H1 (cell line): ENCODE data around the gene CNDP1. TPM values are rescaled to one million over a fixed set of nuclear protein-coding genes. Genes with fewer than 3 reads are reported as not detected.
A peak's percentile ranks its signal among the peaks of the same experiment; 100 is the strongest.

Experiments
- CTCF ChIA-PET: fragments of 300-600 bp; sonication (Branson Sonifier 250); formaldehyde crosslinking; loops from one replicate; lab custom pipeline; 2021; ENCODE audit not compliant: partially characterized antibody; lab: Charles Lee
- POLR2A ChIA-PET: fragments of 300-600 bp; sonication (Branson Sonifier 250); formaldehyde crosslinking; loops from one replicate; lab custom pipeline; 2021; ENCODE audit warnings: inconsistent platforms; ENCODE audit not compliant: partially characterized antibody; lab: Charles Lee
- DNase-seq, 2 experiments: peaks; one replicate each; pipeline versions ENCODE4 v3.0.0 to v3.0.0-alpha.2; 2010 to 2022; ENCODE audit warnings: low spot score in 2 of 2, low read depth in 1 of 2, mixed read lengths in 1 of 2
- FAIRE-seq: peaks from 2 replicates; lab custom pipeline; 2011; peaks lifted over from hg19 to GRCh38; lab: Jason Lieb, UNC
- H2AFZ ChIP-seq: 2 replicates; pipeline ENCODE4 v1.8.1; 2012; ENCODE audit warnings: low read length, inconsistent platforms
- H2AK5ac ChIP-seq: 2 replicates; pipeline ENCODE4 v1.6.1; 2013; ENCODE audit warnings: low read depth, low read length
- H2BK120ac ChIP-seq: replicated peaks from 2 replicates; pipeline ENCODE3; 2013; ENCODE audit warnings: low read depth, low read length, inconsistent platforms
- H2BK12ac ChIP-seq: 2 replicates; pipeline ENCODE4 v1.6.1; 2013; ENCODE audit warnings: low read depth, low read length
- H2BK15ac ChIP-seq: 2 replicates; pipeline ENCODE4 v1.6.1; 2013; ENCODE audit warnings: low read length
- H2BK20ac ChIP-seq: 2 replicates; pipeline ENCODE4 v1.6.1; 2013; ENCODE audit warnings: low read length
- H2BK5ac ChIP-seq: 2 replicates; pipeline ENCODE4 v1.6.1; 2013; ENCODE audit warnings: low read depth, low read length
- H3K14ac ChIP-seq: 2 replicates; pipeline ENCODE4 v1.6.1; 2013; ENCODE audit warnings: inconsistent platforms; ENCODE audit not compliant: insufficient read length
- H3K18ac ChIP-seq: 2 replicates; pipeline ENCODE4 v1.6.1; 2013; ENCODE audit warnings: low read length; ENCODE audit errors: extremely low read depth
- H3K23ac ChIP-seq: 2 replicates; pipeline ENCODE4 v1.6.1; 2013; ENCODE audit warnings: inconsistent platforms; ENCODE audit not compliant: insufficient read length
- H3K23me2 ChIP-seq: 2 replicates; pipeline ENCODE4 v1.6.1; 2013; ENCODE audit warnings: low read depth, low read length
- H3K27ac ChIP-seq: 2 replicates; pipeline ENCODE4 v1.6.1; 2011; ENCODE audit warnings: low read depth, low read length, inconsistent platforms
- H3K27me3 ChIP-seq, 4 experiments: replicated peaks in 1 of 4; 1 replicate in 1 of 4; 2 replicates in 3 of 4; pipeline versions ENCODE4 v1.6.1 to v1.8.1; 2011 to 2013; ENCODE audit warnings: low read length in 3 of 4, mild to moderate bottlenecking in 3 of 4, inconsistent platforms in 2 of 4, mixed read lengths in 2 of 4, moderate library complexity in 1 of 4; ENCODE audit not compliant: control insufficient read depth in 3 of 4, insufficient read depth in 3 of 4; ENCODE audit errors: extremely low read depth in 1 of 4
- H3K36me3 ChIP-seq, 4 experiments: 2 replicates each; pipeline versions ENCODE4 v1.6.1 to v1.8.1; 2011 to 2013; ENCODE audit warnings: mild to moderate bottlenecking in 4 of 4, low read length in 3 of 4, moderate library complexity in 2 of 4, control low read depth in 1 of 4, inconsistent platforms in 1 of 4; ENCODE audit not compliant: insufficient read depth in 4 of 4, control insufficient read depth in 2 of 4
- H3K4ac ChIP-seq: replicated peaks from 2 replicates; pipeline ENCODE3; 2013; ENCODE audit warnings: low read length, low read depth, mixed read lengths, inconsistent platforms; ENCODE audit not compliant: insufficient read length
- H3K4me1 ChIP-seq, 4 experiments: replicated peaks in 1 of 4; 1 replicate in 1 of 4; 2 replicates in 3 of 4; pipeline versions ENCODE4 v1.6.1 to v1.8.1; 2011 to 2013; ENCODE audit warnings: low read length in 3 of 4, inconsistent platforms in 2 of 4, mixed read lengths in 1 of 4; ENCODE audit not compliant: insufficient read depth in 4 of 4, control insufficient read depth in 3 of 4
- H3K4me2 ChIP-seq, 2 experiments: 2 replicates each; pipeline versions ENCODE4 v1.6.1 to v1.8.1; 2011 to 2013; ENCODE audit warnings: low read depth in 2 of 2, low read length in 2 of 2, control low read depth in 1 of 2, inconsistent platforms in 1 of 2, mild to moderate bottlenecking in 1 of 2; ENCODE audit not compliant: insufficient read depth in 1 of 2
- H3K4me3 ChIP-seq, 4 experiments: fragments of 200-600, 300-600 bp in 1 of 4; sonication (generic), shearing (Covaris generic), sonication (Bioruptor Twin) in 1 of 4; 2 replicates each; pipeline versions ENCODE4 v1.5.1 to v1.8.1; 2011 to 2016; ENCODE audit warnings: low read length in 4 of 4, low read depth in 3 of 4, control low read depth in 2 of 4, inconsistent platforms in 2 of 4, mild to moderate bottlenecking in 2 of 4, mixed read lengths in 1 of 4, moderate library complexity in 1 of 4; ENCODE audit not compliant: insufficient read depth in 2 of 4; ENCODE audit errors: extremely low read depth in 1 of 4
- H3K56ac ChIP-seq: replicated peaks from 2 replicates; pipeline ENCODE3; 2013; ENCODE audit warnings: low read depth, mild to moderate bottlenecking, mixed read lengths, low read length, inconsistent platforms; ENCODE audit not compliant: insufficient read length
- H3K79me1 ChIP-seq: 2 replicates; pipeline ENCODE4 v1.6.1; 2013; ENCODE audit warnings: low read depth, low read length, control low read depth
- H3K79me2 ChIP-seq, 2 experiments: 2 replicates each; pipeline versions ENCODE4 v1.6.1 to v1.8.1; 2012 to 2013; ENCODE audit warnings: low read length in 2 of 2, mild to moderate bottlenecking in 2 of 2, inconsistent platforms in 1 of 2; ENCODE audit not compliant: insufficient read depth in 2 of 2, control insufficient read depth in 1 of 2
- H3K9ac ChIP-seq, 4 experiments: replicated peaks in 1 of 4; 1 replicate in 1 of 4; 2 replicates in 3 of 4; pipeline versions ENCODE4 v1.6.1 to v1.8.1; 2011 to 2013; ENCODE audit warnings: low read depth in 3 of 4, low read length in 3 of 4, control low read depth in 2 of 4, mild to moderate bottlenecking in 2 of 4, moderate library complexity in 2 of 4, inconsistent platforms in 1 of 4; ENCODE audit errors: extremely low read depth in 1 of 4
- H3K9me3 ChIP-seq, 2 experiments: 2 replicates each; pipeline versions ENCODE4 v1.6.1 to v1.8.1; 2012 to 2013; ENCODE audit warnings: mild to moderate bottlenecking in 2 of 2, moderate library complexity in 2 of 2, control low read depth in 1 of 2, inconsistent platforms in 1 of 2, low read depth in 1 of 2, low read length in 1 of 2, mixed read lengths in 1 of 2; ENCODE audit not compliant: insufficient read depth in 2 of 2
- H4K20me1 ChIP-seq, 2 experiments: replicated peaks in 1 of 2; 2 replicates each; pipeline versions ENCODE3 to v1.8.1; 2011 to 2013; ENCODE audit warnings: inconsistent platforms in 2 of 2, low read length in 2 of 2, mild to moderate bottlenecking in 1 of 2; ENCODE audit not compliant: insufficient read depth in 2 of 2, control insufficient read depth in 1 of 2
- H4K5ac ChIP-seq: 2 replicates; pipeline ENCODE4 v1.6.1; 2013; ENCODE audit warnings: low read length, low read depth, mixed read lengths, inconsistent platforms; ENCODE audit not compliant: insufficient read length
- H4K8ac ChIP-seq: 2 replicates; pipeline ENCODE4 v1.8.0; 2013; ENCODE audit warnings: mild to moderate bottlenecking, moderate library complexity, low read length, inconsistent platforms; ENCODE audit not compliant: insufficient read depth; ENCODE audit errors: extremely low read depth
- H4K91ac ChIP-seq: replicated peaks from 2 replicates; pipeline ENCODE3; 2013; ENCODE audit warnings: low read length, mixed read lengths, inconsistent platforms; ENCODE audit not compliant: insufficient read length
- CTCF ChIP-seq, 3 experiments: IDR thresholded peaks; 1 replicate in 2 of 3; 2 replicates in 1 of 3; pipeline versions ENCODE4 v1.5.1 to v1.6.1; 2011; ENCODE audit warnings: low read length in 3 of 3, mild to moderate bottlenecking in 3 of 3, inconsistent platforms in 2 of 3, low read depth in 1 of 3, moderate library complexity in 1 of 3; ENCODE audit not compliant: insufficient read depth in 1 of 3; ENCODE audit errors: control extremely low read depth in 1 of 3
- NRF1 ChIP-seq: IDR thresholded peaks from 2 replicates; pipeline ENCODE4 v1.6.1; 2011; ENCODE audit warnings: mild to moderate bottlenecking, low read depth, low read length, improper control_type of control experiment
- RAD21 ChIP-seq, 2 experiments: IDR thresholded peaks in 1 of 2; conservative IDR thresholded peaks in 1 of 2; 2 replicates each; pipeline ENCODE4 v1.6.1; 2011; ENCODE audit warnings: low read depth in 2 of 2, low read length in 2 of 2, improper control_type of control experiment in 1 of 2, inconsistent platforms in 1 of 2, mild to moderate bottlenecking in 1 of 2, moderate library complexity in 1 of 2
- WGBS, 2 experiments: shearing (Covaris generic) in 1 of 2; methylation state at CpG; one replicate each; pipeline versions ENCODE4 v1.1.6 to v1.1.7; 2013 to 2015; ENCODE audit warnings: low lambda C conversion rate in 2 of 2, mixed read lengths in 2 of 2, inconsistent platforms in 1 of 2, low coverage in 1 of 2, missing lambda C conversion rate in 1 of 2; ENCODE audit not compliant: insufficient replicate concordance in 2 of 2, insufficient coverage in 1 of 2, insufficient read length in 1 of 2; ENCODE audit errors: extremely low coverage in 1 of 2, missing lambda C conversion rate in 1 of 2; 5-methylcytosine and 5-hydroxymethylcytosine counted together
- polyA plus RNA-seq, 7 experiments: library from polyadenylated mRNA; depleted of rRNA in 3 of 7; stranded (reverse) in 5 of 7; unstranded in 2 of 7; fragments of >200 nt in 5 of 7; fragments of 200-250 nt in 2 of 7; gene quantifications; 1 replicate in 5 of 7; 2 replicates in 1 of 7; 4 replicates in 1 of 7; pipeline versions ENCODE4 v1.2.1 to v1.2.3, GENCODE V29; 2011 to 2013; ENCODE audit warnings: missing spikeins in 2 of 7, mixed read lengths in 2 of 7
- total RNA-seq: library from RNA; stranded (reverse); fragmentation: NEBNext Ultra II Directional; extraction: Animal tissue kit (Norgen Biotek cat#: 25700); gene quantifications from 2 replicates; pipeline ENCODE4 v1.2.1, GENCODE V29; 2021

Gene CNDP1
- total and polyA plus RNA-seq, 2 of the 8 experiments (the other 6 are each of a cell fraction or from before 2014, with no cell fraction given), result 0.09 TPM; not detected in 1

DNA sequence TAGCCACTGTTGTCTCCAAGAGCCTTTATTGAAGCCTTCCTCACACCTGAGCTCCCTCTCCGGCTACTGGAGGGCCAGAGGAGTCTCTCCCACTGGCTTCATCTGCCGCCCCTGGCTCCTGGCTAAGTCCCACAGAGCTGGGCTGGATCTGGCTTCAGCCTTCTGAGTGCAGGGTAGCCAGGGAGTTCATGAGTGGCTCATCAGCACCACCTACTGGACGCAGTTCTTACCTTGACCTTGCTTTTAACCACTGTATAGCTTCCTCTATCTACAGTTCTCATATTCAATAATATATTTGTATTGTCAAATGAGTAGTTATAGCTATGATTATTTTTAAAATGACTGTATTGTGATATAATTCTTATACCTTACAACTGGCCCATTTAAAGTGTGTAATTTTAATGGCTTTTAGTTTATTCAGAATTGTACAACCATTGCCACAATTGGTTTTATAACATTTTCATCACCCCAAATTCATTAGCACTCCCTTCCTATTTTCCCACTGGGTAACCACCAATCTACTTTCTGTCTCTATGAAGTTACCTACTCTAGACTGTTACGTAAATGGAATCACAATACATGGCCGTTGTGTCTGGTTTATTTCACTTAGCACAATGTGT is 17.7 kb downstream of the CNDP1 start:
- no peak overlapping the region for H4K5ac ChIP-seq
- no peaks in the 10 kb centered on the region for H3K4me1 ChIP-seq
- H3K56ac ChIP-seq, result no peak overlapping the region
- H2BK15ac ChIP-seq, result no peak overlapping the region
- H3K27ac ChIP-seq, result no peak overlapping the region
- H3K9me3 ChIP-seq, result peaks cover 20 to 27% of the 10 kb centered on the region in 2 experiments
- no peaks in the 10 kb centered on the region for H3K79me2 ChIP-seq
- DNase-seq, result peak; percentile 68 to 84
- no peak overlapping the region for H3K4me3 ChIP-seq
- no peak overlapping the region for H3K4me2 ChIP-seq
- WGBS, 2 experiments, result 52% methylated on average over 5 of the region's 5 CpGs; no CpG with 5 or more reads in 1 of the 2 experiments
- no peak overlapping the region for H2BK12ac ChIP-seq
- no peak overlapping the region for H2AFZ ChIP-seq
- H4K91ac ChIP-seq, result no peak overlapping the region
- H2AK5ac ChIP-seq, result no peak overlapping the region
- H2BK20ac ChIP-seq, result no peak overlapping the region
- POLR2A ChIA-PET, result interaction anchor here (1.0 kb wide), 1 partner anchor 9 kb away, joined by 3 read pairs; no protein-coding TSS in a partner anchor
- H3K27me3 ChIP-seq, result no peaks in the 10 kb centered on the region
- H3K36me3 ChIP-seq, result no peaks in the 10 kb centered on the region
- H2BK5ac ChIP-seq, result no peak overlapping the region
- no peak overlapping the region for H3K4ac ChIP-seq
- H4K20me1 ChIP-seq, result no peaks in the 10 kb centered on the region
- H3K18ac ChIP-seq, result no peak overlapping the region
- TF ChIP-seq NRF1 (no peak), RAD21 (IDR thresholded peaks at IDR 0.05 in 1 of 2, conservative IDR thresholded peaks at IDR 0.05 in 1 of 2; ENCODE audit: low read depth in 2 of 2, low read length in 2 of 2) (peak; percentile 91), CTCF (IDR thresholded peaks at IDR 0.05; ENCODE audit: control extremely low read depth in 1 of 3, insufficient read depth in 1 of 3, low read depth in 1 of 3, low read length in 3 of 3) (peak; percentile 59 to 77 (median 77))
- H2BK120ac ChIP-seq, result no peak overlapping the region
- H3K79me1 ChIP-seq, result no peaks in the 10 kb centered on the region
- H3K14ac ChIP-seq, result no peak overlapping the region
- no peak for FAIRE-seq
- H3K23me2 ChIP-seq, result no peaks in the 10 kb centered on the region; the same call in 1 of the 2 replicates
- no peak overlapping the region for H4K8ac ChIP-seq
- CTCF ChIA-PET, result interaction anchor here (0.6 to 4.0 kb wide), 50 partner anchors 10 to 1851 kb away, joined by 3 to 16 read pairs (median 4); partner anchors contain the start of genes CNDP1 and CNDP2
- H3K23ac ChIP-seq, result no peak overlapping the region
- no peak overlapping the region for H3K9ac ChIP-seq
